IMR-90 (cell line): Measurements from ENCODE around the gene HCN4. TPM values are rescaled to one million over a fixed set of nuclear protein-coding genes. Genes with fewer than 3 reads are reported as not detected.

Source experiments
- ATAC-seq: fragments of 200-7000 bp; cut with Tn5 transposase; 2 replicates; pipeline ENCODE4 v1.9.1; 2020; ENCODE audit warnings: low read depth, mild to moderate bottlenecking, moderate library complexity
- BruUV-seq: library from RNA; stranded (reverse); fragments of 400-500 nt; replicated peaks from 2 replicates; lab custom pipeline; 2021; lab: Mats Ljungman, UMichigan
- CTCF ChIA-PET: fragments of 300-600 bp; formaldehyde crosslinking; extraction: SDS; loops from one replicate; lab custom pipeline; 2021; ENCODE audit warnings: antibody characterized with exemption; lab: Yijun Ruan, JAX
- POLR2A ChIA-PET: fragments of 300-600 bp; sonication (Branson Sonifier 250); formaldehyde crosslinking; loops from one replicate; lab custom pipeline; 2022; ENCODE audit warnings: antibody characterized with exemption; ENCODE audit not compliant: unreplicated experiment; lab: Charles Lee
- DNase-seq: peaks from one replicate; pipeline ENCODE4 v3.0.0; 2013
- H2AFZ ChIP-seq: replicated peaks from 2 replicates; pipeline ENCODE3; 2013; ENCODE audit warnings: low read length, mild to moderate bottlenecking; ENCODE audit not compliant: poor library complexity
- H2AK5ac ChIP-seq: 2 replicates; pipeline ENCODE4 v1.6.1; 2013; ENCODE audit warnings: low read depth, low read length, inconsistent platforms
- H2AK9ac ChIP-seq: replicated peaks from 2 replicates; pipeline ENCODE3; 2013; ENCODE audit warnings: mild to moderate bottlenecking, low read depth, low read length, moderate library complexity; ENCODE audit not compliant: poor library complexity
- H2BK120ac ChIP-seq: 2 replicates; pipeline ENCODE4 v1.6.1; 2013; ENCODE audit warnings: low read depth, low read length, inconsistent platforms
- H2BK15ac ChIP-seq: 3 replicates; pipeline ENCODE4 v1.6.1; 2013; ENCODE audit warnings: low read depth, low read length, inconsistent platforms
- H2BK20ac ChIP-seq: 2 replicates; pipeline ENCODE4 v1.6.1; 2013; ENCODE audit warnings: low read depth, mild to moderate bottlenecking, inconsistent platforms, low read length, moderate library complexity
- H2BK5ac ChIP-seq: 2 replicates; pipeline ENCODE4 v1.6.1; 2013; ENCODE audit warnings: mild to moderate bottlenecking, low read depth, low read length, inconsistent platforms; ENCODE audit not compliant: poor library complexity, severe bottlenecking
- H3K14ac ChIP-seq: replicated peaks from 2 replicates; pipeline ENCODE4 v1.6.1; 2013; ENCODE audit warnings: low read depth, low read length, inconsistent platforms
- H3K18ac ChIP-seq: 2 replicates; pipeline ENCODE4 v1.6.1; 2013; ENCODE audit warnings: low read depth, low read length, control low read depth
- H3K23ac ChIP-seq: 2 replicates; pipeline ENCODE4 v1.6.1; 2013; ENCODE audit warnings: low read depth, low read length, inconsistent platforms
- H3K27ac ChIP-seq: 2 replicates; pipeline ENCODE4 v1.5.1; 2013; ENCODE audit warnings: mild to moderate bottlenecking, control low read depth, low read length; ENCODE audit not compliant: insufficient read depth
- H3K27me3 ChIP-seq: 2 replicates; pipeline ENCODE4 v1.6.1; 2013; ENCODE audit warnings: low read length; ENCODE audit not compliant: control insufficient read depth, insufficient read depth
- H3K36me3 ChIP-seq: 2 replicates; pipeline ENCODE4 v1.6.1; 2013; ENCODE audit warnings: low read length, mixed read lengths; ENCODE audit not compliant: control insufficient read depth, insufficient read depth
- H3K4ac ChIP-seq: 2 replicates; pipeline ENCODE4 v1.6.1; 2013; ENCODE audit warnings: low read depth, low read length, inconsistent platforms
- H3K4me1 ChIP-seq: 2 replicates; pipeline ENCODE4 v1.6.1; 2013; ENCODE audit warnings: low read length, mixed read lengths; ENCODE audit not compliant: control insufficient read depth, insufficient read depth
- H3K4me2 ChIP-seq: 2 replicates; pipeline ENCODE4 v1.6.1; 2013; ENCODE audit warnings: low read depth, mild to moderate bottlenecking, control low read depth, low read length, moderate library complexity
- H3K4me3 ChIP-seq: 2 replicates; pipeline ENCODE4 v1.5.1; 2013; ENCODE audit warnings: low read depth, mild to moderate bottlenecking, control low read depth, low read length, moderate library complexity; ENCODE audit not compliant: insufficient read depth
- H3K56ac ChIP-seq: 2 replicates; pipeline ENCODE4 v1.6.1; 2013; ENCODE audit warnings: low read length, inconsistent platforms; ENCODE audit not compliant: insufficient read depth; ENCODE audit errors: extremely low read depth
- H3K79me1 ChIP-seq, 2 experiments: 2 replicates each; pipeline ENCODE4 v1.6.1; 2013; ENCODE audit warnings: low read length in 2 of 2, inconsistent platforms in 1 of 2, low read depth in 1 of 2
- H3K9ac ChIP-seq: 2 replicates; pipeline ENCODE4 v1.6.1; 2013; ENCODE audit warnings: low read depth, low read length, control low read depth
- H3K9me1 ChIP-seq: 2 replicates; pipeline ENCODE4 v1.6.1; 2013; ENCODE audit warnings: low read length, inconsistent platforms; ENCODE audit not compliant: insufficient read depth
- H3K9me3 ChIP-seq: 2 replicates; pipeline ENCODE4 v1.6.1; 2013; ENCODE audit warnings: low read length; ENCODE audit not compliant: control insufficient read depth, insufficient read depth
- H4K20me1 ChIP-seq: 2 replicates; pipeline ENCODE4 v1.6.1; 2013; ENCODE audit warnings: low read length, inconsistent platforms; ENCODE audit not compliant: insufficient read depth
- H4K5ac ChIP-seq: 2 replicates; pipeline ENCODE4 v1.6.1; 2013; ENCODE audit warnings: mild to moderate bottlenecking, low read depth, low read length, control low read depth
- H4K8ac ChIP-seq, 2 experiments: 2 replicates each; pipeline ENCODE4 v1.6.1; 2013; ENCODE audit warnings: low read depth in 2 of 2, low read length in 2 of 2, control low read depth in 1 of 2, inconsistent platforms in 1 of 2
- H4K91ac ChIP-seq: 2 replicates; pipeline ENCODE4 v1.6.1; 2013; ENCODE audit warnings: low read depth, low read length, inconsistent platforms; ENCODE audit not compliant: insufficient read depth
- BHLHE40 ChIP-seq: fragments of 150-350 bp; IDR thresholded peaks from 2 replicates; pipeline ENCODE4 v1.6.1; 2016; ENCODE audit warnings: mild to moderate bottlenecking, low read depth, low read length
- CHD1 ChIP-seq: IDR thresholded peaks from 2 replicates; pipeline ENCODE4 v1.6.1; 2012; ENCODE audit warnings: low read depth, low read length, improper control_type of control experiment
- MAFK ChIP-seq: IDR thresholded peaks from 2 replicates; pipeline ENCODE4 v1.6.1; 2012; ENCODE audit warnings: low read depth, low read length, improper control_type of control experiment
- MXI1 ChIP-seq: IDR thresholded peaks from 2 replicates; pipeline ENCODE4 v1.6.1; 2012; ENCODE audit warnings: low read depth, mild to moderate bottlenecking, low read length, moderate library complexity, borderline replicate concordance
- NFE2L2 ChIP-seq: fragments of 150-350 bp; IDR thresholded peaks from 2 replicates; pipeline ENCODE4 v1.6.1; 2016; ENCODE audit warnings: low read depth, mild to moderate bottlenecking, low read length
- POLR2A ChIP-seq: IDR thresholded peaks from 2 replicates; pipeline ENCODE4 v1.6.1; 2012; ENCODE audit warnings: mild to moderate bottlenecking, low read depth, low read length
- RCOR1 ChIP-seq: IDR thresholded peaks from 2 replicates; pipeline ENCODE4 v1.6.1; 2012; ENCODE audit warnings: mild to moderate bottlenecking, low read length, improper control_type of control experiment; ENCODE audit not compliant: insufficient replicate concordance
- RFX5 ChIP-seq: IDR thresholded peaks from 2 replicates; pipeline ENCODE4 v1.8.0; 2012; ENCODE audit warnings: low read depth, mild to moderate bottlenecking, low read length, moderate library complexity
- SMC3 ChIP-seq: fragments of 150-350 bp; IDR thresholded peaks from 2 replicates; pipeline ENCODE4 v1.6.1; 2016; ENCODE audit warnings: low read depth, mild to moderate bottlenecking, antibody characterized with exemption, low read length, moderate library complexity
- WGBS, 2 experiments: methylation state at CpG; one replicate each; pipeline versions ENCODE4 v1.1.5 to v1.1.7; 2013; ENCODE audit warnings: missing lambda C conversion rate in 2 of 2; ENCODE audit not compliant: insufficient read length in 1 of 2; ENCODE audit errors: extremely low coverage in 2 of 2; 5-methylcytosine and 5-hydroxymethylcytosine counted together
- dilution Hi-C: fragments of 300-500 bp; cut with HindIII; formaldehyde crosslinking; loops from one replicate; pipeline ENCODE4 v1.14.3; 2018; ENCODE audit warnings: low sequenced_read_pairs; ENCODE audit not compliant: unreplicated experiment
- in situ Hi-C: fragments of 300-500 bp; cut with MboI; formaldehyde crosslinking; loops from 3 replicates; pipeline ENCODE4 v1.14.3; 2019; ENCODE audit warnings: low sequenced_read_pairs, inconsistent platforms, mixed read lengths
- intact Hi-C: fragments of 100-400 bp; cut with micrococcal nuclease; formaldehyde crosslinking; loops from 2 replicates; pipeline ENCODE4 v1.10.0; 2022
- polyA plus RNA-seq, 3 experiments: library from polyadenylated mRNA; depleted of rRNA; stranded (reverse); fragments of >200 nt; gene quantifications; 2 replicates each; pipeline ENCODE4 v1.2.3, GENCODE V29; 2012; ENCODE audit warnings: low replicate concordance in 1 of 3
- total RNA-seq: library from RNA; depleted of rRNA; stranded (reverse); fragments of >200 nt; gene quantifications from 2 replicates; pipeline ENCODE4 v1.2.3, GENCODE V29; 2012
- TF ChIP-seq, protein P1 (sequence below): conservative IDR thresholded peaks from 2 replicates; pipeline ENCODE4 v1.5.1; 2012; ENCODE audit warnings: mild to moderate bottlenecking, low read depth, low read length, improper control_type of control experiment
- TF ChIP-seq, protein P2 (sequence below): fragments of 150-350 bp; IDR thresholded peaks from 2 replicates; pipeline ENCODE4 v1.6.1; 2016; ENCODE audit warnings: low read depth, mild to moderate bottlenecking, low read length, moderate library complexity, borderline replicate concordance
- TF ChIP-seq, protein P3 (sequence below): fragments of 150-350 bp; IDR thresholded peaks from 2 replicates; pipeline ENCODE4 v1.6.1; 2017; ENCODE audit warnings: mild to moderate bottlenecking, antibody characterized with exemption, low read length, low read depth

Gene HCN4
- total and polyA plus RNA-seq, 2 of the 4 experiments (the other 2 are of a cell fraction) = not detected

DNA sequence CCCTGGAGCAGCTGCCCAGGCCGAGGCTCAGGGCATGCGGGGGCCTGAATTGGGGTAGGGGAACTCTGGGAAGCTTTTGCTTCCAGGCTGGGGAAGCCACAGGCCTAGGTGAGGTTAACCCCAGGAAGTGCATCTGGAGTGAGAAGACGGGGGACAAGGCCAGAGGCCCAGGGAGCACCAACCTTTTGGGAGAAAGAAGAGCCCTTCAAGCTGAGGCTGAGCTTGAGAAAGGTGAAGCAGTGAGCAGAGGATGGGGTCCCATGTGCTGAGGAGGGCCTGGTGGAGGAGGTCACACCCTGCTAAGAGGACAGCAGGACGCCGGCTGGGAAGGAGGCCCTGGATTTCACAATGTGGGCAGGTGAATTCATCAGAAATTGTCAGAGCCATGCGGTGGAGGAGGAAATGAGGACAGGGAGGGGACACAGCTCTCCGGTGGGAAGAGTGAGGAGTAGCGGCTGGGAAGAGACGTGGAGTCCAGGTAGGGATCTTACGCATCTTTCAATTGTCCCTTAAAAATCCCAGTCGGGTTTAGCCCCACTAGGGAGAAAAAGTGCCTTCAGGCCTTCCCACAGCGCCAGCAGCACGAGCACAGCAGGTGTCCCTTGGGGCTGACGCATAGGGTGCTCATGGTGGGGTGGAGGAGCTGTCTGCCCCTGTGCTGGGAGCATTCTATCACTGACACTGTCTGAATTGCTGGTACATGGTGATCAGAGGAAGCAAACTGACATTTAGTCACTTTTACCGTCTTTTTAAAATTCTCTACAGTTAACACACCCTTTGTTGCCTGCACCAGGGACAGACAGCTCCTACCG, 50.9 kb downstream of the HCN4 start:
- Histone ChIP-seq H2BK5ac (no peak overlapping the region), H2BK120ac (no peak overlapping the region), H3K14ac (no peak overlapping the region), H3K23ac (no peak overlapping the region), H3K27ac (no peak overlapping the region), H2BK20ac (no peak overlapping the region), H2AK9ac (no peak overlapping the region), H2BK15ac (no peak overlapping the region), H3K56ac (no peak overlapping the region), H4K8ac (no peak overlapping the region), H4K91ac (no peak overlapping the region), H3K79me1 (no peaks in the 10 kb centered on the region), H3K4me3 (no peak overlapping the region), H3K4me2 (no peak overlapping the region), H3K4ac (no peak overlapping the region), H3K9me1 (no peaks in the 10 kb centered on the region), H3K27me3 (peaks cover 30% of the 10 kb centered on the region), H4K20me1 (no peaks in the 10 kb centered on the region), H2AFZ (no peak overlapping the region), H4K5ac (no peak overlapping the region), H3K9ac (no peak overlapping the region), H3K4me1 (no peaks in the 10 kb centered on the region; the same call in 1 of the 2 replicates), H2AK5ac (no peak overlapping the region), H3K18ac (no peak overlapping the region), H3K9me3 (no peaks in the 10 kb centered on the region), H3K36me3 (no peaks in the 10 kb centered on the region)
- ATAC-seq (no peak), DNase-seq (no peak)
- WGBS, 2 experiments = 66% methylated on average over 5 of the region's 16 CpGs; no CpG with 5 or more reads in 1 of the 2 experiments
- ChIA-PET CTCF (no interaction called here), POLR2A (no interaction called here)
- dilution Hi-C loops (no loop called here), in situ Hi-C loops (no loop called here), intact Hi-C loops (no loop called here)
- no TSS peak for BruUV-seq
- TF ChIP-seq NFE2L2 (no peak), MXI1 (no peak), MAFK (no peak), BHLHE40 (no peak), CHD1 (no peak), SMC3 (no peak), RCOR1 (no peak), POLR2A (no peak), RFX5 (no peak)
- TF ChIP-seq, protein P1, sequence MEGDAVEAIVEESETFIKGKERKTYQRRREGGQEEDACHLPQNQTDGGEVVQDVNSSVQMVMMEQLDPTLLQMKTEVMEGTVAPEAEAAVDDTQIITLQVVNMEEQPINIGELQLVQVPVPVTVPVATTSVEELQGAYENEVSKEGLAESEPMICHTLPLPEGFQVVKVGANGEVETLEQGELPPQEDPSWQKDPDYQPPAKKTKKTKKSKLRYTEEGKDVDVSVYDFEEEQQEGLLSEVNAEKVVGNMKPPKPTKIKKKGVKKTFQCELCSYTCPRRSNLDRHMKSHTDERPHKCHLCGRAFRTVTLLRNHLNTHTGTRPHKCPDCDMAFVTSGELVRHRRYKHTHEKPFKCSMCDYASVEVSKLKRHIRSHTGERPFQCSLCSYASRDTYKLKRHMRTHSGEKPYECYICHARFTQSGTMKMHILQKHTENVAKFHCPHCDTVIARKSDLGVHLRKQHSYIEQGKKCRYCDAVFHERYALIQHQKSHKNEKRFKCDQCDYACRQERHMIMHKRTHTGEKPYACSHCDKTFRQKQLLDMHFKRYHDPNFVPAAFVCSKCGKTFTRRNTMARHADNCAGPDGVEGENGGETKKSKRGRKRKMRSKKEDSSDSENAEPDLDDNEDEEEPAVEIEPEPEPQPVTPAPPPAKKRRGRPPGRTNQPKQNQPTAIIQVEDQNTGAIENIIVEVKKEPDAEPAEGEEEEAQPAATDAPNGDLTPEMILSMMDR = no peak
- TF ChIP-seq, protein P2, sequence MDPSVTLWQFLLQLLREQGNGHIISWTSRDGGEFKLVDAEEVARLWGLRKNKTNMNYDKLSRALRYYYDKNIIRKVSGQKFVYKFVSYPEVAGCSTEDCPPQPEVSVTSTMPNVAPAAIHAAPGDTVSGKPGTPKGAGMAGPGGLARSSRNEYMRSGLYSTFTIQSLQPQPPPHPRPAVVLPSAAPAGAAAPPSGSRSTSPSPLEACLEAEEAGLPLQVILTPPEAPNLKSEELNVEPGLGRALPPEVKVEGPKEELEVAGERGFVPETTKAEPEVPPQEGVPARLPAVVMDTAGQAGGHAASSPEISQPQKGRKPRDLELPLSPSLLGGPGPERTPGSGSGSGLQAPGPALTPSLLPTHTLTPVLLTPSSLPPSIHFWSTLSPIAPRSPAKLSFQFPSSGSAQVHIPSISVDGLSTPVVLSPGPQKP = no peak
- TF ChIP-seq, protein P3, sequence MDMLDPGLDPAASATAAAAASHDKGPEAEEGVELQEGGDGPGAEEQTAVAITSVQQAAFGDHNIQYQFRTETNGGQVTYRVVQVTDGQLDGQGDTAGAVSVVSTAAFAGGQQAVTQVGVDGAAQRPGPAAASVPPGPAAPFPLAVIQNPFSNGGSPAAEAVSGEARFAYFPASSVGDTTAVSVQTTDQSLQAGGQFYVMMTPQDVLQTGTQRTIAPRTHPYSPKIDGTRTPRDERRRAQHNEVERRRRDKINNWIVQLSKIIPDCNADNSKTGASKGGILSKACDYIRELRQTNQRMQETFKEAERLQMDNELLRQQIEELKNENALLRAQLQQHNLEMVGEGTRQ = no peak
